IMR-90 (cell line): ENCODE data around the gene PLOD1. TPM values are rescaled to one million over a fixed set of nuclear protein-coding genes. Genes with fewer than 3 reads are reported as not detected.

Source experiments
- ATAC-seq: fragments of 200-7000 bp; cut with Tn5 transposase; 2 replicates; pipeline ENCODE4 v1.9.1; 2020; ENCODE audit warnings: low read depth, mild to moderate bottlenecking, moderate library complexity
- BruUV-seq: library from RNA; stranded (reverse); fragments of 400-500 nt; replicated peaks from 2 replicates; lab custom pipeline; 2021; lab: Mats Ljungman, UMichigan
- CTCF ChIA-PET: fragments of 300-600 bp; formaldehyde crosslinking; extraction: SDS; loops from one replicate; lab custom pipeline; 2021; ENCODE audit warnings: antibody characterized with exemption; lab: Yijun Ruan, JAX
- POLR2A ChIA-PET: fragments of 300-600 bp; sonication (Branson Sonifier 250); formaldehyde crosslinking; loops from one replicate; lab custom pipeline; 2022; ENCODE audit warnings: antibody characterized with exemption; ENCODE audit not compliant: unreplicated experiment; lab: Charles Lee
- DNase-seq: peaks from one replicate; pipeline ENCODE4 v3.0.0; 2013
- H2AFZ ChIP-seq: replicated peaks from 2 replicates; pipeline ENCODE3; 2013; ENCODE audit warnings: low read length, mild to moderate bottlenecking; ENCODE audit not compliant: poor library complexity
- H2AK5ac ChIP-seq: 2 replicates; pipeline ENCODE4 v1.6.1; 2013; ENCODE audit warnings: low read depth, low read length, inconsistent platforms
- H2AK9ac ChIP-seq: replicated peaks from 2 replicates; pipeline ENCODE3; 2013; ENCODE audit warnings: mild to moderate bottlenecking, low read depth, low read length, moderate library complexity; ENCODE audit not compliant: poor library complexity
- H2BK120ac ChIP-seq: 2 replicates; pipeline ENCODE4 v1.6.1; 2013; ENCODE audit warnings: low read depth, low read length, inconsistent platforms
- H2BK15ac ChIP-seq: 3 replicates; pipeline ENCODE4 v1.6.1; 2013; ENCODE audit warnings: low read depth, low read length, inconsistent platforms
- H2BK20ac ChIP-seq: 2 replicates; pipeline ENCODE4 v1.6.1; 2013; ENCODE audit warnings: low read depth, mild to moderate bottlenecking, inconsistent platforms, low read length, moderate library complexity
- H2BK5ac ChIP-seq: 2 replicates; pipeline ENCODE4 v1.6.1; 2013; ENCODE audit warnings: mild to moderate bottlenecking, low read depth, low read length, inconsistent platforms; ENCODE audit not compliant: poor library complexity, severe bottlenecking
- H3K14ac ChIP-seq: replicated peaks from 2 replicates; pipeline ENCODE4 v1.6.1; 2013; ENCODE audit warnings: low read depth, low read length, inconsistent platforms
- H3K18ac ChIP-seq: 2 replicates; pipeline ENCODE4 v1.6.1; 2013; ENCODE audit warnings: low read depth, low read length, control low read depth
- H3K23ac ChIP-seq: 2 replicates; pipeline ENCODE4 v1.6.1; 2013; ENCODE audit warnings: low read depth, low read length, inconsistent platforms
- H3K27ac ChIP-seq: 2 replicates; pipeline ENCODE4 v1.5.1; 2013; ENCODE audit warnings: mild to moderate bottlenecking, control low read depth, low read length; ENCODE audit not compliant: insufficient read depth
- H3K27me3 ChIP-seq: 2 replicates; pipeline ENCODE4 v1.6.1; 2013; ENCODE audit warnings: low read length; ENCODE audit not compliant: control insufficient read depth, insufficient read depth
- H3K36me3 ChIP-seq: 2 replicates; pipeline ENCODE4 v1.6.1; 2013; ENCODE audit warnings: low read length, mixed read lengths; ENCODE audit not compliant: control insufficient read depth, insufficient read depth
- H3K4ac ChIP-seq: 2 replicates; pipeline ENCODE4 v1.6.1; 2013; ENCODE audit warnings: low read depth, low read length, inconsistent platforms
- H3K4me1 ChIP-seq: 2 replicates; pipeline ENCODE4 v1.6.1; 2013; ENCODE audit warnings: low read length, mixed read lengths; ENCODE audit not compliant: control insufficient read depth, insufficient read depth
- H3K4me2 ChIP-seq: 2 replicates; pipeline ENCODE4 v1.6.1; 2013; ENCODE audit warnings: low read depth, mild to moderate bottlenecking, control low read depth, low read length, moderate library complexity
- H3K4me3 ChIP-seq: 2 replicates; pipeline ENCODE4 v1.5.1; 2013; ENCODE audit warnings: low read depth, mild to moderate bottlenecking, control low read depth, low read length, moderate library complexity; ENCODE audit not compliant: insufficient read depth
- H3K56ac ChIP-seq: 2 replicates; pipeline ENCODE4 v1.6.1; 2013; ENCODE audit warnings: low read length, inconsistent platforms; ENCODE audit not compliant: insufficient read depth; ENCODE audit errors: extremely low read depth
- H3K79me1 ChIP-seq, 2 experiments: 2 replicates each; pipeline ENCODE4 v1.6.1; 2013; ENCODE audit warnings: low read length in 2 of 2, inconsistent platforms in 1 of 2, low read depth in 1 of 2
- H3K9ac ChIP-seq: 2 replicates; pipeline ENCODE4 v1.6.1; 2013; ENCODE audit warnings: low read depth, low read length, control low read depth
- H3K9me1 ChIP-seq: 2 replicates; pipeline ENCODE4 v1.6.1; 2013; ENCODE audit warnings: low read length, inconsistent platforms; ENCODE audit not compliant: insufficient read depth
- H3K9me3 ChIP-seq: 2 replicates; pipeline ENCODE4 v1.6.1; 2013; ENCODE audit warnings: low read length; ENCODE audit not compliant: control insufficient read depth, insufficient read depth
- H4K20me1 ChIP-seq: 2 replicates; pipeline ENCODE4 v1.6.1; 2013; ENCODE audit warnings: low read length, inconsistent platforms; ENCODE audit not compliant: insufficient read depth
- H4K5ac ChIP-seq: 2 replicates; pipeline ENCODE4 v1.6.1; 2013; ENCODE audit warnings: mild to moderate bottlenecking, low read depth, low read length, control low read depth
- H4K8ac ChIP-seq, 2 experiments: 2 replicates each; pipeline ENCODE4 v1.6.1; 2013; ENCODE audit warnings: low read depth in 2 of 2, low read length in 2 of 2, control low read depth in 1 of 2, inconsistent platforms in 1 of 2
- H4K91ac ChIP-seq: 2 replicates; pipeline ENCODE4 v1.6.1; 2013; ENCODE audit warnings: low read depth, low read length, inconsistent platforms; ENCODE audit not compliant: insufficient read depth
- BHLHE40 ChIP-seq: fragments of 150-350 bp; IDR thresholded peaks from 2 replicates; pipeline ENCODE4 v1.6.1; 2016; ENCODE audit warnings: mild to moderate bottlenecking, low read depth, low read length
- CEBPB ChIP-seq: IDR thresholded peaks from 2 replicates; pipeline ENCODE4 v1.6.1; 2012; ENCODE audit warnings: low read depth, low read length, improper control_type of control experiment
- CHD1 ChIP-seq: IDR thresholded peaks from 2 replicates; pipeline ENCODE4 v1.6.1; 2012; ENCODE audit warnings: low read depth, low read length, improper control_type of control experiment
- ELK1 ChIP-seq: fragments of 150-350 bp; IDR thresholded peaks from 2 replicates; pipeline ENCODE4 v1.6.1; 2016; ENCODE audit warnings: low read depth, mild to moderate bottlenecking, low read length, moderate library complexity, borderline replicate concordance
- FOS ChIP-seq: fragments of 150-350 bp; IDR thresholded peaks from 2 replicates; pipeline ENCODE4 v1.6.1; 2016; ENCODE audit warnings: low read depth, low read length
- MAFK ChIP-seq: IDR thresholded peaks from 2 replicates; pipeline ENCODE4 v1.6.1; 2012; ENCODE audit warnings: low read depth, low read length, improper control_type of control experiment
- MAZ ChIP-seq: IDR thresholded peaks from 2 replicates; pipeline ENCODE4 v1.6.1; 2012; ENCODE audit warnings: low read depth, mild to moderate bottlenecking, low read length, improper control_type of control experiment, moderate library complexity, borderline replicate concordance
- MXI1 ChIP-seq: IDR thresholded peaks from 2 replicates; pipeline ENCODE4 v1.6.1; 2012; ENCODE audit warnings: low read depth, mild to moderate bottlenecking, low read length, moderate library complexity, borderline replicate concordance
- NFE2L2 ChIP-seq: fragments of 150-350 bp; IDR thresholded peaks from 2 replicates; pipeline ENCODE4 v1.6.1; 2016; ENCODE audit warnings: low read depth, mild to moderate bottlenecking, low read length
- POLR2A ChIP-seq: IDR thresholded peaks from 2 replicates; pipeline ENCODE4 v1.6.1; 2012; ENCODE audit warnings: mild to moderate bottlenecking, low read depth, low read length
- RAD21 ChIP-seq: IDR thresholded peaks from 2 replicates; pipeline ENCODE4 v1.6.1; 2012; ENCODE audit warnings: low read length, improper control_type of control experiment
- RFX5 ChIP-seq: IDR thresholded peaks from 2 replicates; pipeline ENCODE4 v1.8.0; 2012; ENCODE audit warnings: low read depth, mild to moderate bottlenecking, low read length, moderate library complexity
- WGBS, 2 experiments: methylation state at CpG; one replicate each; pipeline versions ENCODE4 v1.1.5 to v1.1.7; 2013; ENCODE audit warnings: missing lambda C conversion rate in 2 of 2; ENCODE audit not compliant: insufficient read length in 1 of 2; ENCODE audit errors: extremely low coverage in 2 of 2; 5-methylcytosine and 5-hydroxymethylcytosine counted together
- dilution Hi-C: fragments of 300-500 bp; cut with HindIII; formaldehyde crosslinking; loops from one replicate; pipeline ENCODE4 v1.14.3; 2018; ENCODE audit warnings: low sequenced_read_pairs; ENCODE audit not compliant: unreplicated experiment
- in situ Hi-C: fragments of 300-500 bp; cut with MboI; formaldehyde crosslinking; loops from 3 replicates; pipeline ENCODE4 v1.14.3; 2019; ENCODE audit warnings: low sequenced_read_pairs, inconsistent platforms, mixed read lengths
- intact Hi-C: fragments of 100-400 bp; cut with micrococcal nuclease; formaldehyde crosslinking; loops from 2 replicates; pipeline ENCODE4 v1.10.0; 2022
- polyA plus RNA-seq, 3 experiments: library from polyadenylated mRNA; depleted of rRNA; stranded (reverse); fragments of >200 nt; gene quantifications; 2 replicates each; pipeline ENCODE4 v1.2.3, GENCODE V29; 2012; ENCODE audit warnings: low replicate concordance in 1 of 3
- total RNA-seq: library from RNA; depleted of rRNA; stranded (reverse); fragments of >200 nt; gene quantifications from 2 replicates; pipeline ENCODE4 v1.2.3, GENCODE V29; 2012
- TF ChIP-seq, protein P1 (sequence below): fragments of 150-350 bp; IDR thresholded peaks from 2 replicates; pipeline ENCODE4 v1.6.1; 2017; ENCODE audit warnings: mild to moderate bottlenecking, antibody characterized with exemption, low read length, low read depth

Gene PLOD1
- total and polyA plus RNA-seq, 2 of the 4 experiments (the other 2 are of a cell fraction): 283 to 609 TPM

- H3K9me1 ChIP-seq: no peaks in the 10 kb centered on the region; the same call in 1 of the 2 replicates
- no peak overlapping the region for H4K8ac ChIP-seq
- POLR2A ChIA-PET: no interaction called here
- no peak overlapping the region for H3K18ac ChIP-seq
- no peaks in the 10 kb centered on the region for H4K20me1 ChIP-seq
- H3K4me3 ChIP-seq: no peak overlapping the region
- peaks cover 65% of the 10 kb centered on the region for H3K36me3 ChIP-seq
- no peak overlapping the region for H4K91ac ChIP-seq
- H2BK5ac ChIP-seq: no peak overlapping the region
- H2BK15ac ChIP-seq: no peak overlapping the region
- no peaks in the 10 kb centered on the region for H3K9me3 ChIP-seq
- H2AK9ac ChIP-seq: no peak overlapping the region
- no peak overlapping the region for H3K23ac ChIP-seq
- H3K14ac ChIP-seq: no peak overlapping the region
- in situ Hi-C loops (no loop called here), dilution Hi-C loops (no loop called here), intact Hi-C loops (no loop called here)
- no peak overlapping the region for H3K27ac ChIP-seq
- no peaks in the 10 kb centered on the region for H3K27me3 ChIP-seq
- H2BK120ac ChIP-seq: no peak overlapping the region
- no peak overlapping the region for H3K4ac ChIP-seq
- H3K56ac ChIP-seq: no peak overlapping the region
- DNase-seq (no peak), ATAC-seq (no peak)
- no peak overlapping the region for H2AFZ ChIP-seq
- no TSS peak for BruUV-seq
- no peak overlapping the region for H2AK5ac ChIP-seq
- H4K5ac ChIP-seq: no peak overlapping the region
- no peak overlapping the region for H2BK20ac ChIP-seq
- no peaks in the 10 kb centered on the region for H3K79me1 ChIP-seq
- H3K9ac ChIP-seq: no peak overlapping the region
- TF ChIP-seq MXI1 (no peak), MAFK (no peak), RAD21 (no peak), FOS (no peak), NFE2L2 (no peak), BHLHE40 (no peak), ELK1 (no peak), CEBPB (no peak), CHD1 (no peak), RFX5 (no peak), MAZ (no peak), POLR2A (no peak)
- TF ChIP-seq, protein P1, sequence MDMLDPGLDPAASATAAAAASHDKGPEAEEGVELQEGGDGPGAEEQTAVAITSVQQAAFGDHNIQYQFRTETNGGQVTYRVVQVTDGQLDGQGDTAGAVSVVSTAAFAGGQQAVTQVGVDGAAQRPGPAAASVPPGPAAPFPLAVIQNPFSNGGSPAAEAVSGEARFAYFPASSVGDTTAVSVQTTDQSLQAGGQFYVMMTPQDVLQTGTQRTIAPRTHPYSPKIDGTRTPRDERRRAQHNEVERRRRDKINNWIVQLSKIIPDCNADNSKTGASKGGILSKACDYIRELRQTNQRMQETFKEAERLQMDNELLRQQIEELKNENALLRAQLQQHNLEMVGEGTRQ: no peak
- no CpG with 5 or more reads among the region's 3 CpGs for WGBS, 2 experiments
- peaks cover 2% of the 10 kb centered on the region; the same call in 1 of the 2 replicates for H3K4me1 ChIP-seq
- no peak overlapping the region for H3K4me2 ChIP-seq
- CTCF ChIA-PET: no interaction called here
Observed at GRCh38 chr1:11999236-11999635, 64.7 kb downstream of the PLOD1 start.
